Ovary (tissue), 9 donors: ENCODE data around the gene DENND4C. TPM values are rescaled to one million over a fixed set of nuclear protein-coding genes. Genes with fewer than 3 reads are reported as not detected.
"Not testable (repeated sequence)": the region's sequence is repeated elsewhere in the genome, so short reads cannot be mapped to it uniquely, and the experiment has no call there.

Experiments
- DNase-seq, 5 donors: peaks; one replicate each; pipeline ENCODE4 v3.0.0-alpha.2; 2019 to 2020
- H3K27ac ChIP-seq, 2 donors: fragments of 200-600 bp; one replicate each; pipeline versions ENCODE4 v1.5.1 to v1.8.0; 2019 to 2022
- H3K27me3 ChIP-seq: fragments of 200-600 bp; one replicate; pipeline ENCODE4 v1.8.0; 2022
- H3K36me3 ChIP-seq: fragments of 200-600 bp; sonication (generic); one replicate; pipeline ENCODE4 v1.5.1; 2019
- H3K4me1 ChIP-seq: one replicate; pipeline ENCODE4 v1.8.1; 2013; ENCODE audit warnings: mild to moderate bottlenecking, moderate library complexity; ENCODE audit not compliant: insufficient read depth
- H3K4me3 ChIP-seq: fragments of 200-600 bp; sonication (generic); one replicate; pipeline ENCODE4 v1.5.1; 2017
- H3K9me3 ChIP-seq, 2 donors: fragments of 200-600 bp in 1 of 2; sonication (generic) in 1 of 2; one replicate each; pipeline versions ENCODE4 v1.5.1 to v1.8.1; 2013 to 2019; ENCODE audit warnings: mild to moderate bottlenecking in 1 of 2, moderate library complexity in 1 of 2
- CTCF ChIP-seq, 3 donors: fragments of 450-650 bp in 2 of 3; fragments of 200-600 bp in 1 of 3; IDR thresholded peaks; one replicate each; pipeline versions ENCODE4 v1.5.1 to v1.8.0; 2016 to 2022; ENCODE audit warnings: antibody characterized with exemption in 3 of 3, mild to moderate bottlenecking in 1 of 3
- EP300 ChIP-seq: sonication (generic); formaldehyde crosslinking; IDR thresholded peaks from one replicate; pipeline ENCODE4 v1.6.1; 2017; ENCODE audit warnings: antibody characterized with exemption
- POLR2A ChIP-seq: fragments of 450-650 bp; IDR thresholded peaks from one replicate; pipeline ENCODE4 v1.6.1; 2017; ENCODE audit warnings: antibody characterized with exemption, mild to moderate bottlenecking, moderate library complexity
- WGBS, 3 donors: extraction: QIAGEN DNeasy Blood & Tissue Kit in 1 of 3; methylation state at CpG; one replicate each; pipeline versions ENCODE4 v1.1.5 to v1.1.7; 2013 to 2017; 5-methylcytosine and 5-hydroxymethylcytosine counted together
- intact Hi-C, 4 donors: fragments of 100-400 bp; cut with DNase I; formaldehyde crosslinking; loops; one replicate each; pipeline versions ENCODE4 v1.11.0 to v1.15.1; 2022 to 2023
- polyA plus RNA-seq, 2 donors: library from polyadenylated mRNA; stranded (reverse); fragments of 200-250 nt in 1 of 2; fragments of 350-450 nt in 1 of 2; fragmentation: Illumina TruSeq in 1 of 2; extraction: RNeasy Lipid Tissue Mini Kit (QIAGEN cat#74804) in 1 of 2; gene quantifications; one replicate each; pipeline ENCODE4 v1.2.3, GENCODE V29; 2013 to 2014
- total RNA-seq, 7 donors: library from RNA; depleted of rRNA in 2 of 7; stranded (reverse); fragments of >200 nt in 2 of 7; fragmentation: NEBNext Ultra II Directional in 3 of 7; extraction: Animal tissue kit (Norgen Biotek cat#: 25700) in 3 of 7; gene quantifications; one replicate each; pipeline versions ENCODE4 v1.1.0 to v1.2.4, GENCODE V29; 2016 to 2023
- donor health status: DM: no; HTN: no; CAD: no; lungs with moderate emphysema.
- donor health status: DM: no; HTN: no; CAD: no.
- donor health status: Bipolar disorder and iron deficiency.
- donor health status: DM: yes; HTN: yes; CAD: no.
- donor health status: DM: no; HTN: no; CAD: no.
- donor health status: DM: yes; HTN: yes; CAD: no.

Gene DENND4C
- total and polyA plus RNA-seq, 9 donors = 18.7 to 83.9 (median 58.6) TPM

GRCh38 chr9:19397845-19398244, 167.4 kb downstream of the DENND4C start:
- DNase-seq = no peak
- Histone ChIP-seq H3K27me3 (no peaks in the 10 kb centered on the region), H3K4me1 (no peaks in the 10 kb centered on the region), H3K36me3 (no peaks in the 10 kb centered on the region), H3K27ac (no peak overlapping the region), H3K9me3 (peaks cover 0 to 3% of the 10 kb centered on the region in 2 donors), H3K4me3 (no peak overlapping the region)
- WGBS, 3 donors = 43 to 55% (median 55%) methylated on average over 1 of the region's 1 CpG
- TF ChIP-seq POLR2A (no peak), CTCF (IDR thresholded peaks at IDR 0.05) (no peak), EP300 (no peak)
- intact Hi-C loops = loop anchor here in 1 of 4 donors (10.0 kb wide), 1 partner anchor 57 kb away; no protein-coding TSS in a partner anchor

GRCh38 chr9:19403231-19403630, 172.7 kb downstream of the DENND4C start:
- H3K27ac ChIP-seq, H3K36me3 ChIP-seq, DNase-seq, H3K4me1 ChIP-seq, H3K4me3 ChIP-seq, H3K27me3 ChIP-seq, intact Hi-C loops, H3K9me3 ChIP-seq: not testable (repeated sequence)
- 61 to 74% (median 67%) methylated on average over 4 of the region's 4 CpGs for WGBS, 3 donors

DNA sequence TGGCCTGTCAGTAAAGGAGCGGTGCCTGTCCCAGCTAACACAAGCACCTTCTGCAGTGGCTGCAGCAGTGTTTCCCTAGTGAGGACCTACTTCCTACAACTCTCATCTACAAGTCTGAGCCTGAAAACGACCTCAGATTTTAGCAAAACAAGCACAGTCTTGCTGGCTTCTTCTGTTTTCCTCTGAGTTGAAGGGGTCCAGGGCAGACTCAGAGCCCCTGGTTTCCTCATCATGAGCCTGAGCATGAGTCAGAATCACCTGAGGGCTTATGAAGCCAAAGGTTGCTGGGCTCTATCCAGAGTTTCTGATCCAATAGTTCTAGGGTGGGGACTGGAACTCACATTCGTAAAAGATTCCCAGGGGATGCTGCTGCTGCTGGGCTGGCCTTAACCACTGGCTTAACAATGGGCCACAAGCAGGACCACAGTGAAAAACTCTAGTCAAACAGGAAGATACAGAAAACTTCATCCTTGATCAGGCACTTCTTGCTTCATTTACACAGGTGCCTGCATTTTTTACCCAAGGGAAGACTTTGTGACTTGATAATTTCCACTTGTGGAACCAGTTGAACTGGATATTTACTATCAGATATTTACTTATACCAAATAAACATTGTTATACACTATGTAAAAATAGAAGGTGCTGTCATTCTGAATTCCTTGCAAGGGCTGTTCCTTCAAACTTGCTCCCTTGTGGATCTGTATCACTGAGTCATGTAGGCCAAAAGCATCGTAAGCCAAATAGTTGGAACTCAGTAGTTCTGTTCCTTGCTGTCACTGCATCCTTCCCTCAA, 174.0 kb downstream of the DENND4C start:
- H3K27me3 ChIP-seq = no peaks in the 10 kb centered on the region
- no peak for DNase-seq
- H3K36me3 ChIP-seq = no peaks in the 10 kb centered on the region
- H3K9me3 ChIP-seq = peaks cover 0 to 3% of the 10 kb centered on the region in 2 donors
- intact Hi-C loops = no loop called here
- WGBS, 3 donors = 84 to 89% (median 87%) methylated on average over 4 of the region's 4 CpGs
- no peak overlapping the region for H3K4me3 ChIP-seq
- TF ChIP-seq CTCF (IDR thresholded peaks at IDR 0.05) = no peak
- TF ChIP-seq EP300 = no peak
- TF ChIP-seq POLR2A = no peak
- H3K4me1 ChIP-seq = no peaks in the 10 kb centered on the region
- no peak overlapping the region for H3K27ac ChIP-seq

- intact Hi-C loops = no loop called here
- 67 to 72% (median 68%) methylated on average over 1 of the region's 1 CpG for WGBS, 3 donors
- Histone ChIP-seq H3K4me1 (no peaks in the 10 kb centered on the region), H3K9me3 (peaks cover 0 to 3% of the 10 kb centered on the region in 2 donors), H3K27ac (no peak overlapping the region), H3K4me3 (no peak overlapping the region), H3K36me3 (no peaks in the 10 kb centered on the region), H3K27me3 (no peaks in the 10 kb centered on the region)
- no peak for DNase-seq
- TF ChIP-seq POLR2A (no peak), CTCF (IDR thresholded peaks at IDR 0.05) (no peak), EP300 (no peak)
Observed at GRCh38 chr9:19405771-19406170, 175.3 kb downstream of the DENND4C start.

GRCh38 chr9:19408316-19408692, 177.8 kb downstream of the DENND4C start:
- Histone ChIP-seq H3K36me3 (no peaks in the 10 kb centered on the region), H3K4me1 (no peaks in the 10 kb centered on the region), H3K27me3 (no peaks in the 10 kb centered on the region), H3K27ac (peak overlapping the region; percentile 55 to 63), H3K9me3 (no peaks in the 10 kb centered on the region), H3K4me3 (peak overlapping the region; percentile 64)
- 2 to 3% (median 3%) methylated on average over 19 to 20 of the region's 20 CpGs for WGBS, 3 donors
- TF ChIP-seq CTCF (IDR thresholded peaks at IDR 0.05) (no peak), POLR2A (no peak), EP300 (no peak)
- intact Hi-C loops = no loop called here
- DNase-seq = no peak
